ENCODE measurements around the gene COBL. TPM values are rescaled to one million over a fixed set of nuclear protein-coding genes. Genes with fewer than 3 reads are reported as not detected.

Gene COBL
- total and polyA plus RNA-seq, 2 donors (not counting 3 experiments of a cell fraction or from before 2014, with no cell fraction given): 0.11 TPM; not detected in 1

- H3K27ac ChIP-seq (ENCODE audit: insufficient read depth, low read depth, low read length): no peak overlapping the region
- DNase-seq (ENCODE audit: low read depth, low spot score) (no peak), FAIRE-seq (no peak)
- no TSS peak for BruUV-seq (replicated peaks)
- H3K79me2 ChIP-seq (ENCODE audit: control insufficient read depth, insufficient read depth, low read length): no peaks in the 10 kb centered on the region
- no peaks in the 10 kb centered on the region for H3K4me1 ChIP-seq (ENCODE audit: control insufficient read depth, extremely low read depth, insufficient read depth, low read length)
- H3K27me3 ChIP-seq (ENCODE audit: control insufficient read depth in 2 of 2, insufficient read depth in 2 of 2, low read length in 2 of 2): peaks cover 0 to 5% of the 10 kb centered on the region in 2 experiments
- ChIA-PET POLR2A (no interaction called here), CTCF (no interaction called here)
- H3K36me3 ChIP-seq (ENCODE audit: control insufficient read depth in 2 of 2, extremely low read depth in 1 of 2, insufficient read depth in 2 of 2, low read length in 2 of 2): no peaks in the 10 kb centered on the region
- no peaks in the 10 kb centered on the region for H3K9me1 ChIP-seq (replicated peaks; ENCODE audit: control insufficient read depth, extremely low read depth, insufficient read depth, low read length)
- no peaks in the 10 kb centered on the region for H3K9me3 ChIP-seq (replicated peaks; ENCODE audit: control insufficient read depth, insufficient read depth, low read length)
- dilution Hi-C loops (cut with MboI; ENCODE audit: extremely low pct_ligation_motif_present, low sequenced_read_pairs): no loop called here
- intact Hi-C loops (cut with micrococcal nuclease): no loop called here
- no peaks in the 10 kb centered on the region for H4K20me1 ChIP-seq (replicated peaks; ENCODE audit: control insufficient read depth, extremely low read depth, insufficient read depth, low read length)
- H3K4me2 ChIP-seq (ENCODE audit: insufficient read depth, low read length): no peak overlapping the region
- H2AFZ ChIP-seq (ENCODE audit: low read depth, low read length): no peak overlapping the region
- TF ChIP-seq GATA2 (IDR thresholded peaks at IDR 0.05; ENCODE audit: insufficient read depth, insufficient read length, low read depth, low read length) (no peak), JUN (IDR thresholded peaks at IDR 0.05; ENCODE audit: borderline replicate concordance, insufficient read depth, insufficient read length, low read depth) (no peak), MAX (IDR thresholded peaks at IDR 0.05; ENCODE audit: insufficient read depth, insufficient read length) (no peak), POLR2AphosphoS5 (IDR thresholded peaks at IDR 0.05; ENCODE audit: insufficient read depth, low read depth, low read length) (no peak), CTCF (IDR thresholded peaks at IDR 0.05; ENCODE audit: extremely low read depth in 1 of 2, insufficient read depth in 1 of 2, low read depth in 1 of 2, low read length in 2 of 2) (no peak), FOS (IDR thresholded peaks at IDR 0.05; ENCODE audit: borderline replicate concordance, insufficient read depth, low read length) (no peak), MYC (IDR thresholded peaks at IDR 0.05; ENCODE audit: low read depth, low read length) (no peak), EZH2 (IDR thresholded peaks at IDR 0.05; ENCODE audit: borderline replicate concordance, low read depth, low read length, severe bottlenecking) (no peak), POLR2A (IDR thresholded peaks at IDR 0.05; ENCODE audit: low read depth, low read length) (no peak)
- H3K9ac ChIP-seq (replicated peaks; ENCODE audit: extremely low read depth, insufficient read depth, low read length): no peak overlapping the region
- H3K4me3 ChIP-seq (replicated peaks in 1 of 3; ENCODE audit: insufficient read depth in 1 of 3, low read depth in 1 of 3, low read length in 3 of 3): no peak overlapping the region
These were observed 342.8 kb downstream of the COBL start for GRCh38 chr7:50973814-50974213.
